ENCODE results near the gene GRID1. TPM values are rescaled to one million over a fixed set of nuclear protein-coding genes. Genes with fewer than 3 reads are reported as not detected.

GRID1 gene
- total RNA-seq, 2 donors from 2014 or later: 0.27 to 0.85 TPM

GRCh38 chr10:86308056-86308455 is 58.5 kb downstream of the GRID1 start:
- H3K27me3 ChIP-seq (replicated peaks; ENCODE audit: insufficient read depth): no peaks in the 10 kb centered on the region
- H3K36me3 ChIP-seq: no peaks in the 10 kb centered on the region
- no peak for TF ChIP-seq CTCF (IDR thresholded peaks at IDR 0.05)
- no peak overlapping the region for H3K4me3 ChIP-seq
- H3K9me3 ChIP-seq: no peaks in the 10 kb centered on the region
- H3K27ac ChIP-seq: no peak overlapping the region
- no peaks in the 10 kb centered on the region for H3K4me1 ChIP-seq (ENCODE audit: control insufficient read depth in 1 of 2, low read depth in 2 of 2)
- DNase-seq (ENCODE audit: low spot score) (no peak), ATAC-seq (ENCODE audit: insufficient number of reproducible peaks, low FRiP score, low read depth) (no peak)

DNA sequence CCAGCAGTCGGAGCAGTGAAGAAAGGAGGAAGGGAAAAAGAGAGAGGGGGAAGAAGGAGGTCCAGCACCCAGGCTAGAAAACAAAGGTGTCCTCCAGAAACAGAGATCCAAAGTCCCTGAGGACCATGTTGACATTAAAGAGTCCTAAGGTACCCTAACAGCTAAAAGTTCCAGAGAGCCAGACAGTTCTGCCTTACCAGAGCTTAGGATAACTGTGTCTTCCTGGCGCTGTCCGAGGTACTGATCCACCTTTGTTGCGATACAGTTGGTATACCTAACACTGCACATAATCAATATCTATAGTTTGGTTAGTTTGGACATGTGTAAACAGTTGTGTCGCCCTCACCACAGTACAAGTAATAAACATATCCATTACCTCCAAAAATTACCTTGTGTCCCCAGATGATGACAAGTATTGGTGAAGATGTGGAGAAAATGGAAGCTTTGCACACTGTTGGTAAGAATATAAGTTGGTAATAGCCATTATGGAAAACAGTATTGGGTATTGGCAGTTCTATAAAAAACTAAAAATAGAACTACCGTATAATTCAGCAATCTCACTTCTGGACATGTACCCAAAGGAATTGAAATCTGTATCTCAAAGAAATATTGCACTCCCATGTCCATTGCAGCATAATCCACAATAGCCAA is 59.8 kb downstream of the GRID1 start:
- H3K36me3 ChIP-seq: no peaks in the 10 kb centered on the region
- H3K27ac ChIP-seq: no peak overlapping the region
- no peak overlapping the region for H3K4me3 ChIP-seq
- H3K27me3 ChIP-seq (replicated peaks; ENCODE audit: insufficient read depth): no peaks in the 10 kb centered on the region
- TF ChIP-seq CTCF (IDR thresholded peaks at IDR 0.05): no peak
- no peak for DNase-seq (ENCODE audit: low spot score)
- no peaks in the 10 kb centered on the region for H3K9me3 ChIP-seq
- ATAC-seq (ENCODE audit: insufficient number of reproducible peaks, low FRiP score, low read depth): no peak
- no peaks in the 10 kb centered on the region for H3K4me1 ChIP-seq (ENCODE audit: control insufficient read depth in 1 of 2, low read depth in 2 of 2)

- Histone ChIP-seq H3K9me3 (no peaks in the 10 kb centered on the region), H3K4me3 (no peak overlapping the region), H3K27me3 (replicated peaks; ENCODE audit: insufficient read depth) (no peaks in the 10 kb centered on the region), H3K27ac (no peak overlapping the region), H3K4me1 (ENCODE audit: control insufficient read depth in 1 of 2, low read depth in 2 of 2) (no peaks in the 10 kb centered on the region), H3K36me3 (no peaks in the 10 kb centered on the region)
- no peak for ATAC-seq (ENCODE audit: insufficient number of reproducible peaks, low FRiP score, low read depth)
- DNase-seq (ENCODE audit: low spot score): no peak
- no peak for TF ChIP-seq CTCF (IDR thresholded peaks at IDR 0.05)
Measured at GRCh38 chr10:86305521-86305920, 61.1 kb downstream of the GRID1 start.

DNA sequence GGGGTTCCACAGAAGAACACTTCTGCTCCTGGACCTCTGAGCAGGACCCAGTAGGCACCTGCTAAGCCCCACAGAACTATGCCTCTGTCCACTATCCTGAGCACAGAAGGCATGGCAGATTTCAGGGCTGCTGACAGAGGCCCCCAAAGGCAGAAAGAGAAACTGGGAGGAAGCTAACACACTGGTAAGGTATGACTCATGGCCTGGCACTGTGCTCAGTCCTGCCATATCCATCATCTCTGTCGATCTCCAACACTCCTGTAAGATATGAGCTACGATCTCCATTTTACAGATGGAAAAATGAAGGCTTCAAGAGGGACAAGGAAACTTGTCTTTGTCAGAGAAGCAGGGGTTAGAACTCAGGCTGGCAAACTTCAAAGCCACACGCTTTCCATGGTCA is 62.2 kb downstream of the GRID1 start:
- ATAC-seq (ENCODE audit: insufficient number of reproducible peaks, low FRiP score, low read depth) (no peak), DNase-seq (ENCODE audit: low spot score) (no peak)
- Histone ChIP-seq H3K27me3 (replicated peaks; ENCODE audit: insufficient read depth) (no peaks in the 10 kb centered on the region), H3K4me1 (ENCODE audit: control insufficient read depth in 1 of 2, low read depth in 2 of 2) (no peaks in the 10 kb centered on the region), H3K4me3 (no peak overlapping the region), H3K27ac (no peak overlapping the region), H3K36me3 (no peaks in the 10 kb centered on the region), H3K9me3 (no peaks in the 10 kb centered on the region)
- TF ChIP-seq CTCF (IDR thresholded peaks at IDR 0.05): no peak

DNA sequence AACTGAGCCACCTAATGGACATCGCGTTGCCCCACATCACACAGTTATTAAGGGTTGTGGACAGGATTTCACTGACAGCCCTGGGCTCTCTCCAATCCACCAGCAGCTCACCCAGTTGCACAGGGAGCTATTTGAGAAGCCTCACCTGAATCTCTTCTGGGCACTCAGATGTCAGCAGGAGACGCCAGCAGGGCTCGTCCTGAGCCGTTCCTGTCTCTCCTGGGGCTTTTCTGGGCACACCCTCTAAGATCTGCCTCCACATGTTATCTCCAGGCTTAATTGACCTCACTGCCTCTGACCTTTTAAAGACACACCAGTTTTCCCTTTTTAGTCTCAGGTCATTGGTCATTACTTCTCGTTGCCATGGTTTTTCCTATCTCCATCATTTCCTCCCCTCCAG is 63.0 kb downstream of the GRID1 start:
- no peaks in the 10 kb centered on the region for H3K36me3 ChIP-seq
- H3K9me3 ChIP-seq: no peaks in the 10 kb centered on the region
- no peak overlapping the region for H3K4me3 ChIP-seq
- DNase-seq (ENCODE audit: low spot score) (no peak), ATAC-seq (ENCODE audit: insufficient number of reproducible peaks, low FRiP score, low read depth) (no peak)
- H3K27ac ChIP-seq: no peak overlapping the region
- no peaks in the 10 kb centered on the region for H3K27me3 ChIP-seq (replicated peaks; ENCODE audit: insufficient read depth)
- H3K4me1 ChIP-seq (ENCODE audit: control insufficient read depth in 1 of 2, low read depth in 2 of 2): no peaks in the 10 kb centered on the region
- TF ChIP-seq CTCF (IDR thresholded peaks at IDR 0.05): no peak
